Fibroblast of pulmonary artery (primary cell): Measurements from ENCODE around the gene ABCB11.
"Not testable (repeated sequence)": the region's sequence is repeated elsewhere in the genome, so short reads cannot be mapped to it uniquely, and the experiment has no call there.

Experiments
- DNase-seq: peaks from one replicate; pipeline ENCODE4 v3.0.0-alpha.2; 2010; ENCODE audit warnings: low read depth
- H3K4me3 ChIP-seq: replicated peaks from 2 replicates; pipeline ENCODE4 v1.5.1; 2011; ENCODE audit warnings: low read depth, mild to moderate bottlenecking, control low read depth, low read length, moderate library complexity
- TF ChIP-seq, protein P1 (sequence below): IDR thresholded peaks from 2 replicates; pipeline ENCODE4 v1.5.1; 2011; ENCODE audit warnings: mild to moderate bottlenecking, control low read depth, low read length, inconsistent platforms; ENCODE audit errors: missing control alignments

Gene ABCB11

DNA sequence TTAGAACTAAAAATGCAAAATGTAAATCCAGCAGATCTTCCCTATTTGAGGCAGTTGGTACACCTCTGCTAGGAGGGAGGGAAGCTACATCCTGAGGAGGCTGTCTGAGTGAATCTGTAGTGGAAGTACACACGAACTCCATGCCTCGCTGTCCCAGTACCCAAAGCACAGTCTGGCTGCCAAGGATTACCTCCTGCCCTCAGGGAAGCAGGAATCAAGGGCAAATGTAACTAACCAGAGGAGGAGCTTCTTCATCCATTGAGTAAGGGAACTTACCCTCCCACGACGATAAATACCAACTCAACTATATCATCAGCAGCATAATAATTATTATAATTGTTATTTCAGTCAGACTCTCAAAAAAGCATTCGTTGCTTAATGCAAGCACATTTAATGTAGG is 40.3 kb upstream of the ABCB11 start:
- TF ChIP-seq, protein P1, sequence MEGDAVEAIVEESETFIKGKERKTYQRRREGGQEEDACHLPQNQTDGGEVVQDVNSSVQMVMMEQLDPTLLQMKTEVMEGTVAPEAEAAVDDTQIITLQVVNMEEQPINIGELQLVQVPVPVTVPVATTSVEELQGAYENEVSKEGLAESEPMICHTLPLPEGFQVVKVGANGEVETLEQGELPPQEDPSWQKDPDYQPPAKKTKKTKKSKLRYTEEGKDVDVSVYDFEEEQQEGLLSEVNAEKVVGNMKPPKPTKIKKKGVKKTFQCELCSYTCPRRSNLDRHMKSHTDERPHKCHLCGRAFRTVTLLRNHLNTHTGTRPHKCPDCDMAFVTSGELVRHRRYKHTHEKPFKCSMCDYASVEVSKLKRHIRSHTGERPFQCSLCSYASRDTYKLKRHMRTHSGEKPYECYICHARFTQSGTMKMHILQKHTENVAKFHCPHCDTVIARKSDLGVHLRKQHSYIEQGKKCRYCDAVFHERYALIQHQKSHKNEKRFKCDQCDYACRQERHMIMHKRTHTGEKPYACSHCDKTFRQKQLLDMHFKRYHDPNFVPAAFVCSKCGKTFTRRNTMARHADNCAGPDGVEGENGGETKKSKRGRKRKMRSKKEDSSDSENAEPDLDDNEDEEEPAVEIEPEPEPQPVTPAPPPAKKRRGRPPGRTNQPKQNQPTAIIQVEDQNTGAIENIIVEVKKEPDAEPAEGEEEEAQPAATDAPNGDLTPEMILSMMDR, result no peak
- H3K4me3 ChIP-seq, result no peak overlapping the region

DNA sequence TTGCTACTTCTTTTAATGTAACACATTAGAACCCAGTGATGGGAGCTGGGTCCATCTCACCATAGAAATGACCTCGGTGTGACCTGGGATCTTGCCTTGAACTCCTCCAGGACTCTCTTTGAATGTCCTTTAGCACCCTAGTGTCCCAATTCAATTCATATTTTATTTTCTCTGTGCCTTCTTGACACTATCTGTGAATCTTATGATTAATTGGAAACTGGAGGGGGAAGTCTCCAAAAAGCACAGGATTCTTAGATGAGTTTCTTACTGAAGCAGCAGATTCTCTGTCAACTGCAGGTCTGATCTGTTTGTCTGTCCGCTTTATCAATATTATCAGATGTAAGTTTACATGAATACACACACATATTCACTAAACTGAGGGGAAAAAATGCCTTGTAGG is 38.7 kb upstream of the ABCB11 start:
- peak overlapping the region; percentile 2 for H3K4me3 ChIP-seq
- TF ChIP-seq, protein P1, result no peak
- DNase-seq, result no peak

More for the DNA sequence above, 40.3 kb upstream of the ABCB11 start:
- DNase-seq, result no peak

- peak; percentile 86 for DNase-seq
- TF ChIP-seq, protein P1, result no peak
- peak within 1 kb of the TSS; percentile 2 for H3K4me3 ChIP-seq
Observed at GRCh38 chr2:169069341-169069740, 38.2 kb upstream of the ABCB11 start, which contains the start of gene DHRS9. TSS of gene DHRS9 (plus strand) at chr2:169069563. CDS start at chr2:169081582, 12,019 bp downstream.

DNA sequence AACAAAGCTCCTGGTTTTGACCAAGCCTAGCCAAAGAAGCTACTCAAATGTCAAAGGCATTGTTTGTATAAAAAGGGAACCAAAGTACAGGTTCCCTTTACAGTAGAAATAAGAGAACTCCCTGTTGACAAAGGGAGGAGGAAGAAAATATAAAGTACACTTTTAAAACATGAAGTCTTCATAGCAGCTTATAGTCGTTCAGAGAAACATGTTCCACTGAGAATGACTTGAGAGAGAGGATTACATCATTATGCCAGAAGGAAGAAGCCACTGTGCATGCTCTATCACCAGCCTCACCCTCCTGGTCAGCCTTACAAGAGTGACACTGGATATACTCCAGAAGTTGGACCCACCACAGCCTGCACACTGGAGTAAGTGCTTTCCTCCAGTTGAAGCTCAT is 35.8 kb upstream of the ABCB11 start:
- no peak for DNase-seq
- H3K4me3 ChIP-seq, result no peak overlapping the region

DNA sequence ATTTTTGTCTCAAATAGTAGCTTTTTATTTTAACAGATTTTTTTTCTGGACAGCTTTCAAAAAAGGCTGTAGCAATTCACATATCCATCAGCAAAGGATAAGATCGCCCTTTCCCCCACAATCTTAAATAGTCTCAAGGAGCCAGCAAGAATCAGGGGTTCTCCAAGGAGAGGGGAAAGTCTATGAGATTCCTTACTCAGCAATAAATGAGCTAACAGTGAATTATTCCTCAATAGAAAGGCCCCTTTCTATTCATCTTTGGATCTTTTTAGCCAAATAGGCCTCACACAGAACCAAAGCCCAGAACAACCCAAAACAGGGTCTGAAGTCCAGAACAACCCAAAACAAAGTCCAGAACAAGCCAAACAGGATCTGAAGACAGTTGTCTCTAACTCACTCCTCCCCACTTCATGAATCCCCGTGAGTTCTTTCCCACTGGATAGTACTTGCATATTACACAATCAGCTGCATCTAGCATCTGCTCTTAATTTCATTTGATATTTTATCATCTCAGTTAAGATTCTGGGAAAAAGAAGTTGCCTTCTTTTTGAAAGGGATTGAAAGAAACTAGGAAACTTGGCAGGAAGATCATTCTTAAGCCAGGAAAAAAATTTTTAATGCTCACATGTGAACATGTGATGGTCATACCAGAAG is 34.9 kb upstream of the ABCB11 start:
- no peak for DNase-seq
- TF ChIP-seq, protein P1, result no peak
- no peak overlapping the region for H3K4me3 ChIP-seq

More for the DNA sequence above, 35.8 kb upstream of the ABCB11 start:
- TF ChIP-seq, protein P1, result no peak

DNA sequence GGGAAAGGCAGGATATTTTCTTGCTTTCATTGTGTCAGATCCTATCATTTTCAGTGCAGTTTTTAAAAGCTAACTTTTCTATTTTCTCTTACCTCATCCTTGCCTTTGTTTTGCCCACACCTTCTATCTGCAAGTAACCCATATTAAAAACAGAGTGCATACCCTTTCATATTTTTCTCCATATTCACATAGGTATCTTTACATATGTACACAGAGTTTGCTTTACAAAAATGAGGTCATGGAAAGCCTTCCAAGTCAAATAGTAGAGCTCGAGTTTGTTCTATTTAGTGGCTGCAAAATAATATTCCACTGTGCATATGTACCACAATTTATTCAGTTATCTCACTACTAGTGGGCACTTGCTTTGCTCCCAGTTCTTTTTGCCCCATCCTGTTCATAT is 34.3 kb upstream of the ABCB11 start:
- H3K4me3 ChIP-seq, result no peak overlapping the region
- DNase-seq, result no peak
- TF ChIP-seq, protein P1, result no peak

DNA sequence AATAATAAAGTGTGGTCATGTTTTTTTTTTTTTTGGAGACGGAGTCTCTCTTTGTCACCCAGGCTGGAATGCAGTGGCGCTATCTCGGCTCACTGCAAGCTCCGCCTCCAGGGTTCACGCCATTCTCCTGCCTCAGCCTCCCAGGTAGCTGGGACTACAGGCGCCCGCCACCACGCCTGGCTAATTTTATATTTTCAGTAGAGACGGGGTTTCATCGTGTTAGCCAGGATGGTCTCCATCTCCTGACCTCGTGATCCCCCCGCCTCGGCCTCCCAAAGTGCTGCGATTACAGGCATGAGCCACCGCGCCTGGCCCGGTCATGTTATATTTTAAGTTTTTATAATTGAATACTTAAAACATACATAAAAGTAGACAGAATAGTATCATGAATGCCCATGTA is 33.1 kb upstream of the ABCB11 start:
- not testable (repeated sequence) for DNase-seq, H3K4me3 ChIP-seq

DNA sequence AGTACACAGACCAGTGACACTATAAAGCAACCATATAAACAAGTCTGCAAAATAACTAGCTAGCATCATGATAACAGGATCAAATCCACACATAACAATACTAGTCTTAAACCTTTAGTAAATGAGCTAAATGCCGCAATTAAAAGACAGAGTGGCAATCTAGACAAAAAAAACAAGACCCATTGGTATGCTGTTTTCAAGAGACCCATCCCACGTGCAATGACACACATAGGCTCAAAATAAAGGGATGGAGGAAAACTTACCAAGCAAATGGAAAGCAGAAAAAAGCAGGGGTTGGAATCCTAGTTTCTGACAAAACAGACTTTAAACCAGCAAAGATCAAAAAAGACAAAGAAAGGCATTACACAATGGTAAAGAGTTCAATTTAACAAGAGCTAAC is 23.5 kb upstream of the ABCB11 start:
- DNase-seq, H3K4me3 ChIP-seq: not testable (repeated sequence)
